WI38 (cell line): Measurements from ENCODE around the gene UBE2L5.

Source experiments
- H3K4me3 ChIP-seq: 2 replicates; pipeline ENCODE4 v1.5.1; 2011; ENCODE audit warnings: low read depth, mild to moderate bottlenecking, control low read depth, low read length
- TF ChIP-seq, protein P1 (sequence below): IDR thresholded peaks from 2 replicates; pipeline ENCODE4 v1.5.1; 2012; ENCODE audit warnings: low read depth, mild to moderate bottlenecking, control low read depth, low read length

Gene UBE2L5

DNA sequence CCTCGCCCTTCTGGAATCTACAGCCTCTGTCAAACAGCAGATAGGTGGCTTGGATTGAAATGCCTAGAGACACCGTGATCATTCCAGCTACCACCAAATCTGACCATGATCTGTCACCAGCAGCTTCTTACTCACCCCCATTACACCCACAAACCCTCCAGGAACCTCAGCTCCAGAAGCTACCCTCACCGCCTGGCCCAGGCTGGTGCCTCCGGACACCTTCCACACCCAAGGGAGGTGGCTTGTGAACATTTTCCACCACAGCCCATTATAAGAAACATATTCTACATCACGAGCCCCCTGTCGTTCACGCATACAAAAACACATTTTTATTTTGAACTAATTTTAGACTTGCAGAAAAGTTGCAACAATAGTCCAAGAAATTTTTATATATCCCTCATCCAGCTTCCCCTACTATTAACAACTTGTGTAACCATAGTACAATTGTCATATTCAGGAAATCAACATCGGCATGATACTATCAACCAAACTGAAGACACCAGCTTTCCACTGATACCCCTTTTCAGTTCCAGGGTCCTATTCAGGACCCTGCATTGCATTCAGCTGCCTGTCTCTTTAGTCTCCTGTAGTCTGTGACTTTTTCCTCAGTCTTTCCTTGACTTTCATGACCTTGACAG is 15.4 kb upstream of the UBE2L5 start:
- H3K4me3 ChIP-seq, result no peak overlapping the region
- TF ChIP-seq, protein P1, sequence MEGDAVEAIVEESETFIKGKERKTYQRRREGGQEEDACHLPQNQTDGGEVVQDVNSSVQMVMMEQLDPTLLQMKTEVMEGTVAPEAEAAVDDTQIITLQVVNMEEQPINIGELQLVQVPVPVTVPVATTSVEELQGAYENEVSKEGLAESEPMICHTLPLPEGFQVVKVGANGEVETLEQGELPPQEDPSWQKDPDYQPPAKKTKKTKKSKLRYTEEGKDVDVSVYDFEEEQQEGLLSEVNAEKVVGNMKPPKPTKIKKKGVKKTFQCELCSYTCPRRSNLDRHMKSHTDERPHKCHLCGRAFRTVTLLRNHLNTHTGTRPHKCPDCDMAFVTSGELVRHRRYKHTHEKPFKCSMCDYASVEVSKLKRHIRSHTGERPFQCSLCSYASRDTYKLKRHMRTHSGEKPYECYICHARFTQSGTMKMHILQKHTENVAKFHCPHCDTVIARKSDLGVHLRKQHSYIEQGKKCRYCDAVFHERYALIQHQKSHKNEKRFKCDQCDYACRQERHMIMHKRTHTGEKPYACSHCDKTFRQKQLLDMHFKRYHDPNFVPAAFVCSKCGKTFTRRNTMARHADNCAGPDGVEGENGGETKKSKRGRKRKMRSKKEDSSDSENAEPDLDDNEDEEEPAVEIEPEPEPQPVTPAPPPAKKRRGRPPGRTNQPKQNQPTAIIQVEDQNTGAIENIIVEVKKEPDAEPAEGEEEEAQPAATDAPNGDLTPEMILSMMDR, result no peak

DNA sequence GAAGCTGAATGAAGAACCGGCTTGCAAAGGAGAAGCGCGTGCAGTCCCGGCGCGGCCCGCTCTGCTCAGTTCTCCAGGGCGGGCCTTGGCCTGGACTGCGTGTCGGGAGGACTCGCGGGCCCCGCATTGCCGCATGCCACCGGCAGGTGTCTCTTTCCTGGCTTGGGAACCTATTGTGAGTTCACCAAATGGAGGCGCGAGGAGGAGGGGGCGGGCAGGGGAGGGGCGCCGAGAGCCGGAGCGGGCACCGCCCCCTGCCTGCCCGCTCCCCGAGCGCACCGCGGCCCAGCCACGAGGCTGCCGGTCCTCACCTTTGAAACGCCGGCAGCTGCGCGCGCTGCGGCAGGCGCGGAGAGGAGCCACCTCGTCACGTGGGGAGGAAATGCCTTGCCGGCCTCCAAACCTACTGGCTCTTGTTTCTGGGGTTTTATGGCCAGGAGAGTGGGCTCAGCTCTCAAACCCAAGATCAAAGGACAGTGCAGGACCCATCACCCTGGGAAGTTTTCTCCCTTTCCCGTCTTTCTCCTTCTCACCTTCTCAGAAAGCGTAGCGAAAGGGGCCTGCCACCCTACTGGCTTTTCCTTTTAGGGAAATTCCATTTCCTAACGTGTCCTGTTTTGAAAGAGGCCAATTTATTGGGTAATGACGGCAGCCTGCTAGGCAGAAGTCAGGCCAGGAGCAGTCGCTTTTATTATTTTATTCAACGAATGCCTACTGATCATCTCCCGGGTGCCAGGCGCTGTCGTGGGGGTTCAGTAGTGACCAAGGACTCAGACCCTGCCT is 13.8 kb upstream of the UBE2L5 start:
- TF ChIP-seq, protein P1, result peak; percentile 44; the same call in 1 of the 2 replicates
- H3K4me3 ChIP-seq, result no peak overlapping the region

DNA sequence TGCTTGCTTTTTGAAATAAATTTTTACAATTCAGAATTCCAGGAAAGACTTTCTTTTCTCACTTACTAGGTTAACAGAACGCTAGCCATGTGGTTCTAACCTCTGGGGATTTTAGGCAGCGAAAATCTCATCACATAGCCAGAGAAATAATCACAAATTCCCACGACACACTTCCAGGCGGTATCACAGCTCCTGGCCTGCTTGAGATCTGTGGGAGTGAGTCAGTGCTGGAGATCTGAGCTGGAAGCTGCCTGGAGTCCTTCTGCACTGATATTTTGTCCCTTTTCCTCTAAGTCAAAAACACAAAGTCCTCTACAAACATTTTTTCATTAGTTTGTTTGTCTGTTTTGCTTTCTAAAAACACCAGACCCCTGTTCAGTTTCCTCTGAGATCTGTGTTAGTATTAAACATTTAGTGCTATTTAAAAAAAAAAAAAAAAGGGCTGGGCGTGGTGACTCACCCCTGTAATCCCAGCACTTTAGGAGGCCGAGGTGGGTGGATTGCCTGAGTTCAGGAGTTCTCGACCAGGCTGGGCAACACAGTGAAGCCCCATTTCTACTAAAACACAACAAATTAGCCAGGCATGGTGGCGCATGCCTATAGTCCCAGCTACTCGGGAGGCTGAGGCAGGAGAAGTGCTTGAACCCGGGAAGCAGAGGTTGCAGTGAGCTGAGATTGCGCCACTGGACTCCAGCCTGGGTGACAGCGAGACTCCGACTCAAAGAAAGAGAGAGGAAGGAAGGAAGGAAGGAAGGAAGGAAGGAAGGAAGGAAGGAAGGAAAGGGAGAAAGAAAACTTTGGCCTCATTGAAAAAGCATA is 12.2 kb upstream of the UBE2L5 start:
- TF ChIP-seq, protein P1, result no peak
- no peak overlapping the region for H3K4me3 ChIP-seq

DNA sequence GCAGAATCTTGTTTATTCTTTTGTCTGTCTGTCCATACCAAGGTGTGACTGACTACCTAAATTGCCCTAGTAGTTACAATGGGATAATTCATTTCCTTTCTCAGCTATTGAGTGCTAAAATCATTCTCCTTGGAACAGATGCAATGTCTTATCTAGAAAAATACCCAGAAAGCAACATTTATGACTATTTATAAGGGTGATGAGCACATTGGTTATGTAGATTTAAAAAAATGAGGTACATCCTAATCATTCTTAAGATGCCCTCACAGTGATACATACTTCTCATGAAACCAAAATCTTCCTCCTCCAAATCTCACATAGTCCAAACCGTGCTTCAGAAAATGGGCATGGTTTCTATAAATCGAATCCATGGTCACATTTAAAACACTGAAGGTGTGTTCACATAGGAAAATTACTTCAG is 11.6 kb upstream of the UBE2L5 start:
- H3K4me3 ChIP-seq, result no peak overlapping the region
- TF ChIP-seq, protein P1, result no peak

DNA sequence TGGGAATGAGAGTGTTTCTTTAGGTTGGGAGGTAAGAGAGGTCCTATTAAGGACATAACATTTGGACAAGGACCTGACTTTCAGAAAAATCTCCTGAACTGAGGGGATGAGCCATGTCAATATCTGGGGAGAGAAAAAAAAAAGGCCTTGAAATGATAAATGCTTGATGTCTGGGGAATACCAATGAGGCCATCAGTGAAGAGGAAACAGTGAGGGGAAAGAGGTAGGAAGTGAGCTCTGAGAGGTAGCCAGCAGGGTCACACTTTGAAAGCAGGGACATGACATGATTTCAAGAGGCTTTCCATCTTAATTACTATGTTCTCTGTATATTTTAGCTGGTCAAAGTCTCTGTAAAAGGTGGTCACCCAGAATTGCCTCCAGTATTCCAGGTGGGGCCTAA is 9.9 kb upstream of the UBE2L5 start:
- TF ChIP-seq, protein P1, result no peak
- H3K4me3 ChIP-seq, result no peak overlapping the region

DNA sequence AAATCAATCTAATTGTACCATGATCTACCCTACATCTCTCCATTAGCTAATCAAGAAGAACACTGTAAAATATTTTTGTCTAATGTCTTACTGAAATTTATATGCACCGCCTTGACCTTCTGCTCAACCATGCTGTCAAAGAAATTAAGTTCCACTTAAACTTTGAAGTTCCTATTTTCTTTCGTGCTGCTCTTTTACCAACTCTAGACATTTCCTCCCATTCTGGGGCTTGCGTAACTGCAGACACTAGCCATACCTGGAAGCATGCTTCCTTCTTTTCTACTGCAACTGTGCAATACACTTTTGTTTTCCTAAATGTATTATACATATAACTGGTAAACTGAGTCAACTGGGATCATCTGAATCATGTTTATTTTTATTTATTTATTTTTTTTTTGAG is 8.5 kb upstream of the UBE2L5 start:
- TF ChIP-seq, protein P1, result no peak
- H3K4me3 ChIP-seq, result no peak overlapping the region
